ENCODE data around the gene EPG5.
"Not testable (repeated sequence)": the region's sequence is repeated elsewhere in the genome, so short reads cannot be mapped to it uniquely, and the experiment has no call there.

- not testable (repeated sequence) for TF ChIP-seq CTCF, EZH2, EZH2phosphoT487 (IDR thresholded peaks at IDR 0.05)
Observed at GRCh38 chr18:45959484-45959883, 7.6 kb downstream of the EPG5 start.

All from neural progenitor cell (in vitro differentiated cells).